ENCODE data around the gene MYO18B.

Gene MYO18B

GRCh38 chr22:25747245-25747944 is 5.4 kb downstream of the MYO18B start:
- no peaks in the 10 kb centered on the region for H3K9me3 ChIP-seq
- H3K36me3 ChIP-seq = no peaks in the 10 kb centered on the region
- H3K4me3 ChIP-seq (ENCODE audit: low read depth in 1 of 2, low read length in 1 of 2) = no peak overlapping the region
- no peak overlapping the region for H3K27ac ChIP-seq
- H3K27me3 ChIP-seq = peaks cover 20% of the 10 kb centered on the region
- H3K4me1 ChIP-seq (ENCODE audit: control insufficient read depth in 1 of 2, insufficient read depth in 1 of 2, low read depth in 1 of 2, low read length in 1 of 2) = no peaks in the 10 kb centered on the region
- no peak for TF ChIP-seq CTCF (IDR thresholded peaks at IDR 0.05)

DNA sequence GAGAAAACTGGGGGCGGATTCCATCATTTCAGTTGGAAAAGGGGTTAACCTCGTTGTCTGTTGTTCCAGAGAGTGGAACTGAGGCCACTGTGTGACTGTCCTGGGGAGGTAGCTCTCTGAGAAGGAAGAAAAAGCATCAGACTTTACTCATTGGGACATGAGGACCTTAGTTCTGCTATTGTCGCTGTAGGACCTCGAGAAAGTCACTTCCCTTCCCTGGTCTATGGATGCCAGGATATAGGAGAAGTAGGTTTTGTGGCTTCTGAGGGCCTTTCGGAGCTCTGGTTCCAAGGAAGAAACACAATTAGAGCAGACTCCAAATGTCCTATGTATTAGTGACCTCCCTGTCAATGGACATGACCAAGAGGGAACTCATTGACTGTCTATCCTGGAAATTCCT is 6.2 kb downstream of the MYO18B start:
- Histone ChIP-seq H3K4me3 (ENCODE audit: low read depth in 1 of 2, low read length in 1 of 2) (no peak overlapping the region), H3K4me1 (ENCODE audit: control insufficient read depth in 1 of 2, insufficient read depth in 1 of 2, low read depth in 1 of 2, low read length in 1 of 2) (no peaks in the 10 kb centered on the region), H3K9me3 (no peaks in the 10 kb centered on the region), H3K36me3 (no peaks in the 10 kb centered on the region), H3K27ac (no peak overlapping the region), H3K27me3 (peaks cover 20% of the 10 kb centered on the region)
- TF ChIP-seq CTCF (IDR thresholded peaks at IDR 0.05) = no peak

- peaks cover 20% of the 10 kb centered on the region for H3K27me3 ChIP-seq
- H3K36me3 ChIP-seq = no peaks in the 10 kb centered on the region
- no peaks in the 10 kb centered on the region for H3K4me1 ChIP-seq (ENCODE audit: control insufficient read depth in 1 of 2, insufficient read depth in 1 of 2, low read depth in 1 of 2, low read length in 1 of 2)
- no peak overlapping the region for H3K4me3 ChIP-seq (ENCODE audit: low read depth in 1 of 2, low read length in 1 of 2)
- no peaks in the 10 kb centered on the region for H3K9me3 ChIP-seq
- no peak for TF ChIP-seq CTCF (IDR thresholded peaks at IDR 0.05)
- H3K27ac ChIP-seq = no peak overlapping the region
These were observed 6.7 kb downstream of the MYO18B start for GRCh38 chr22:25748704-25749103.

GRCh38 chr22:25749420-25750169 is 7.6 kb downstream of the MYO18B start:
- TF ChIP-seq CTCF (IDR thresholded peaks at IDR 0.05) = no peak
- no peaks in the 10 kb centered on the region for H3K36me3 ChIP-seq
- H3K9me3 ChIP-seq = no peaks in the 10 kb centered on the region
- no peak overlapping the region for H3K4me3 ChIP-seq (ENCODE audit: low read depth in 1 of 2, low read length in 1 of 2)
- H3K27me3 ChIP-seq = peaks cover 20% of the 10 kb centered on the region
- H3K27ac ChIP-seq = no peak overlapping the region
- no peaks in the 10 kb centered on the region for H3K4me1 ChIP-seq (ENCODE audit: control insufficient read depth in 1 of 2, insufficient read depth in 1 of 2, low read depth in 1 of 2, low read length in 1 of 2)

GRCh38 chr22:25750569-25751173 is 8.7 kb downstream of the MYO18B start:
- Histone ChIP-seq H3K27me3 (peaks cover 20% of the 10 kb centered on the region), H3K4me1 (ENCODE audit: control insufficient read depth in 1 of 2, insufficient read depth in 1 of 2, low read depth in 1 of 2, low read length in 1 of 2) (no peaks in the 10 kb centered on the region), H3K27ac (no peak overlapping the region), H3K36me3 (no peaks in the 10 kb centered on the region), H3K4me3 (ENCODE audit: low read depth in 1 of 2, low read length in 1 of 2) (no peak overlapping the region), H3K9me3 (no peaks in the 10 kb centered on the region)
- no peak for TF ChIP-seq CTCF (IDR thresholded peaks at IDR 0.05)

Measured in neutrophil (primary cell).